ENCODE measurements around the gene CLSTN2.

Gene CLSTN2

GRCh38 chr3:140268103-140268502, 333.1 kb downstream of the CLSTN2 start:
- POLR2A ChIA-PET: no interaction called here
- no peak overlapping the region for H3K4me3 ChIP-seq (ENCODE audit: low read depth, low read length)
- CTCF ChIA-PET: no interaction called here
- no peak for DNase-seq (ENCODE audit: low read depth, low spot score)
- TF ChIP-seq, protein P1, sequence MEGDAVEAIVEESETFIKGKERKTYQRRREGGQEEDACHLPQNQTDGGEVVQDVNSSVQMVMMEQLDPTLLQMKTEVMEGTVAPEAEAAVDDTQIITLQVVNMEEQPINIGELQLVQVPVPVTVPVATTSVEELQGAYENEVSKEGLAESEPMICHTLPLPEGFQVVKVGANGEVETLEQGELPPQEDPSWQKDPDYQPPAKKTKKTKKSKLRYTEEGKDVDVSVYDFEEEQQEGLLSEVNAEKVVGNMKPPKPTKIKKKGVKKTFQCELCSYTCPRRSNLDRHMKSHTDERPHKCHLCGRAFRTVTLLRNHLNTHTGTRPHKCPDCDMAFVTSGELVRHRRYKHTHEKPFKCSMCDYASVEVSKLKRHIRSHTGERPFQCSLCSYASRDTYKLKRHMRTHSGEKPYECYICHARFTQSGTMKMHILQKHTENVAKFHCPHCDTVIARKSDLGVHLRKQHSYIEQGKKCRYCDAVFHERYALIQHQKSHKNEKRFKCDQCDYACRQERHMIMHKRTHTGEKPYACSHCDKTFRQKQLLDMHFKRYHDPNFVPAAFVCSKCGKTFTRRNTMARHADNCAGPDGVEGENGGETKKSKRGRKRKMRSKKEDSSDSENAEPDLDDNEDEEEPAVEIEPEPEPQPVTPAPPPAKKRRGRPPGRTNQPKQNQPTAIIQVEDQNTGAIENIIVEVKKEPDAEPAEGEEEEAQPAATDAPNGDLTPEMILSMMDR (IDR thresholded peaks at IDR 0.05; ENCODE audit: insufficient read depth, low read length, missing control alignments): no peak

DNA sequence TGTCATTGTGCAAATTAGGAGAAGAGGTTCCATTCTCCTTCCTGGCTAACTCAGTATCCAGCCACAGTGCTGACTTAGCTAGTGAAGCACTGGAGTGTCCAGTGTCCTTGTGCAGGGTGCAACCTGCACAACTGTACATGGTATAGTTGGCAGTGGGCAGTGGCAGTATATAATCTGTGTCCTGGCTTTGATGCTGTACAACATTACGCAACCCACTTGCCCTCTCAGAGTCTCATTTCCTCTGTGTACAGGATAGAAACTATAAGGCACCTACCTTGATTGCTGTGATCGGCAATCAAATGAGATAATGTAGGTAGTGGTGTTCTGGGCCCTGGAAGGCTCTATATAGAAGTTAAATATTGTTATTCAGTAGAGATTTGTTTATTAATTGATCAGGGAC, 333.6 kb downstream of the CLSTN2 start:
- CTCF ChIA-PET: no interaction called here
- TF ChIP-seq, protein P1 (IDR thresholded peaks at IDR 0.05; ENCODE audit: insufficient read depth, low read length, missing control alignments): no peak
- POLR2A ChIA-PET: no interaction called here
- DNase-seq (ENCODE audit: low read depth, low spot score): no peak
- no peak overlapping the region for H3K4me3 ChIP-seq (ENCODE audit: low read depth, low read length)

DNA sequence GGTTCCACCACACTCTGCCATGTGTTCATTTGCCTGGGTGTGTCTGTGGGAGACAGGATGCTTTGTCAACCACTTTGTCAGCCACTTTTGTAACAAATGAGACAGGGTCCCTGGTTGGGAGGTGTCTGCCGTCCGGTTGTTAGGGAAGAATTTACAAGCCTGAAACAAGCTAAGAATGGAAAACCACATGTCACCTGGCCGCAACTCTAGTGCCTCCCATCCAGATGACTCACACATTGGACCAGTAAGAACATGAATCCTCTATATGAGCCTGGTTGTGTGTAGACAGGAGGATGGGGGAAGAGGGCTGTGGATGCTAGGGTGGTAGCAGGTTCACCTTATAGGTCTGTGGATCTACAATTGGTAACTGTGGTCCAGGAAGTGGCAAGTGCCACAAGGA, 335.3 kb downstream of the CLSTN2 start:
- TF ChIP-seq, protein P1 (IDR thresholded peaks at IDR 0.05; ENCODE audit: insufficient read depth, low read length, missing control alignments): no peak
- no peak overlapping the region for H3K4me3 ChIP-seq (ENCODE audit: low read depth, low read length)
- DNase-seq (ENCODE audit: low read depth, low spot score): no peak
- POLR2A ChIA-PET: no interaction called here
- CTCF ChIA-PET: no interaction called here

- no peak overlapping the region for H3K4me3 ChIP-seq (ENCODE audit: low read depth, low read length)
- no peak for DNase-seq (ENCODE audit: low read depth, low spot score)
- TF ChIP-seq, protein P1 (IDR thresholded peaks at IDR 0.05; ENCODE audit: insufficient read depth, low read length, missing control alignments): no peak
- CTCF ChIA-PET: no interaction called here
- POLR2A ChIA-PET: no interaction called here
Measured at GRCh38 chr3:140273542-140274195, 338.7 kb downstream of the CLSTN2 start.

DNA sequence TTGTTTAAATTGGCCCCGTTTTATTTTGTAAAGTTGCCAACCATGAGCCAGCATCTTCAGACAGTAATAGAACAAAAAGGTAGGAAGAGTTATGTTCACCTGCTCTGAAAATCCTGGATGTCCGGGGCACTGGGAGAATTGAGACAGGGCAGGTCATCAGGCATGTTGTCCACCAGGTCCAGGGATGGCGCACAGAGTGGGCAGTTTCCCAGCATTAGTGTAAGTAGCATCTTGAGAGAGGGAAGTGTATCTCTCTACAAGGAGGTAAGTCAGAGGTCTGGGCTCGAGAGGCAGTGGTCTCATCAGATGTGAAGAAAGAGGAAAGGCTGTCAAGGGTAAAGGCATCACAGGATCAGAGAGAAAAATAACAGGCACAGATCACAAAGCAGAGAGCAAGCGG, 339.4 kb downstream of the CLSTN2 start:
- POLR2A ChIA-PET: no interaction called here
- DNase-seq (ENCODE audit: low read depth, low spot score): no peak
- CTCF ChIA-PET: no interaction called here
- H3K4me3 ChIP-seq (ENCODE audit: low read depth, low read length): no peak overlapping the region
- TF ChIP-seq, protein P1 (IDR thresholded peaks at IDR 0.05; ENCODE audit: insufficient read depth, low read length, missing control alignments): no peak

DNA sequence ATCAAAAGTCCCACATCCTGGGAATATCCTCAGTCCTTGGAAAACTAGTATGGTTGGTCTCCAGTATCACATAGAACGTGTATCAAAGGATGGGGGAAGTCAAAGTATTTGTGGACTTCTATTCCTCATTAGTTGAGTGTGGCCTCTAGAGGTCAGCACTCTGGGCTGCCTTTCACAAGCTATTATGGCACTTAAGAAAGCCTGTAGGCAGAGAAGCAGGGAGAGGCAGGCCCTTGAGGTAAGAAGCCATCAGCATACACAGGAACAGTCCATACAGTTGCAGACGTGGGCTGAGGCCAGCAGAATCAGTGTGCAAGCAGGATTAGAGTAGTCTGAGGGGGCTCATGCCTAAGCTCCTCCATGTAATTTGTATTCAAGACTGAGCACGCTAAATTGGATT, 341.7 kb downstream of the CLSTN2 start:
- ChIA-PET CTCF (no interaction called here), POLR2A (no interaction called here)
- no peak for DNase-seq (ENCODE audit: low read depth, low spot score)
- TF ChIP-seq, protein P1 (IDR thresholded peaks at IDR 0.05; ENCODE audit: insufficient read depth, low read length, missing control alignments): peak; percentile 3
- no peak overlapping the region for H3K4me3 ChIP-seq (ENCODE audit: low read depth, low read length)

All from AG04449 (cell line).